ENCODE measurements around the gene DTX3. TPM values are rescaled to one million over a fixed set of nuclear protein-coding genes. Genes with fewer than 3 reads are reported as not detected.

The DTX3 gene
- total RNA-seq, 1 experiment from 2014 or later: 57.0 TPM

- CTCF ChIA-PET: interaction anchor here (1.1 to 2.0 kb wide), 6 partner anchors 12 to 166 kb away, joined by 3 to 11 read pairs (median 8); partner anchors contain the start of gene OS9
- DNase-seq (ENCODE audit: low spot score): no peak
- POLR2A ChIA-PET: no interaction called here
- H3K36me3 Mint-ChIP-seq: no peaks in the 10 kb centered on the region
- H3K4me1 Mint-ChIP-seq: peaks cover 21% of the 10 kb centered on the region
- peak overlapping the region; percentile 55 for H3K4me3 Mint-ChIP-seq
- H3K9me3 Mint-ChIP-seq: no peaks in the 10 kb centered on the region
- TF ChIP-seq CBFB (CRISPR knock-in tag; IDR thresholded peaks at IDR 0.05; ENCODE audit: low read depth) (no peak), PRRX2 (CRISPR knock-in tag; IDR thresholded peaks at IDR 0.05) (no peak), SOX15 (CRISPR knock-in tag; IDR thresholded peaks at IDR 0.05) (no peak), FOXP1 (CRISPR knock-in tag; IDR thresholded peaks at IDR 0.05; ENCODE audit: borderline replicate concordance) (no peak), ELF4 (CRISPR knock-in tag; IDR thresholded peaks at IDR 0.05; ENCODE audit: low read depth) (no peak), RORB (CRISPR knock-in tag; IDR thresholded peaks at IDR 0.05) (no peak), IRF1 (CRISPR knock-in tag; IDR thresholded peaks at IDR 0.05) (no peak), NR2C2 (CRISPR knock-in tag; IDR thresholded peaks at IDR 0.05) (no peak), OVOL2 (CRISPR knock-in tag; IDR thresholded peaks at IDR 0.05; ENCODE audit: borderline replicate concordance) (no peak), ZNF396 (CRISPR knock-in tag; IDR thresholded peaks at IDR 0.05; ENCODE audit: borderline replicate concordance) (no peak), CDX4 (CRISPR knock-in tag; IDR thresholded peaks at IDR 0.05; ENCODE audit: borderline replicate concordance) (no peak), ZMAT4 (CRISPR knock-in tag; IDR thresholded peaks at IDR 0.05) (no peak), AFF4 (CRISPR knock-in tag; IDR thresholded peaks at IDR 0.05; ENCODE audit: borderline replicate concordance) (no peak), JUN (CRISPR knock-in tag; IDR thresholded peaks at IDR 0.05) (no peak), PREB (CRISPR knock-in tag; IDR thresholded peaks at IDR 0.05; ENCODE audit: borderline replicate concordance) (no peak), ZNF425 (CRISPR knock-in tag; conservative IDR thresholded peaks at IDR 0.05) (no peak), GTF2I (CRISPR knock-in tag; conservative IDR thresholded peaks at IDR 0.05) (no peak), SP1 (CRISPR knock-in tag; conservative IDR thresholded peaks at IDR 0.05) (no peak), TCF7 (CRISPR knock-in tag; IDR thresholded peaks at IDR 0.05; ENCODE audit: low read depth) (no peak)
- no peak overlapping the region for H3K27ac Mint-ChIP-seq
- H3K27me3 Mint-ChIP-seq (ENCODE audit: low read depth): peaks cover 100% of the 10 kb centered on the region
- no peak for ATAC-seq
Observed at GRCh38 chr12:57626111-57626920, 21.7 kb downstream of the DTX3 start.
